SK-N-SH treated with all-trans-retinoic acid at 6 μM for 48 hours (cell line): ENCODE results near the gene FBXO8.

Experiments used
- ATAC-seq: fragments of 200-7000 bp; cut with Tn5 transposase; 3 replicates; pipeline ENCODE4 v1.9.1; 2020; ENCODE audit warnings: mild to moderate bottlenecking, moderate library complexity
- ARNTL ChIP-seq: fragments of 450-650 bp; formaldehyde crosslinking; IDR thresholded peaks from 2 replicates; pipeline ENCODE4 v1.5.0; 2020; ENCODE audit warnings: low read depth, mild to moderate bottlenecking, moderate library complexity, borderline replicate concordance
- BACH2 ChIP-seq: fragments of 250-450 bp; sonication (Bioruptor Pico); IDR thresholded peaks from 2 replicates; pipeline ENCODE4 v1.9.0; 2021; ENCODE audit warnings: mild to moderate bottlenecking, borderline replicate concordance
- CREB5 ChIP-seq: fragments of 250-450 bp; sonication (Bioruptor Pico); IDR thresholded peaks from 2 replicates; pipeline ENCODE4 v1.5.1; 2020; ENCODE audit warnings: low read depth, mild to moderate bottlenecking, moderate library complexity
- CSDC2 ChIP-seq: fragments of 250-450 bp; sonication (Bioruptor Pico); IDR thresholded peaks from 2 replicates; pipeline ENCODE4 v1.5.0; 2020; ENCODE audit warnings: mild to moderate bottlenecking, moderate library complexity
- CSRNP3 ChIP-seq: fragments of 250-450 bp; sonication (Bioruptor Pico); IDR thresholded peaks from 2 replicates; pipeline ENCODE4 v1.5.1; 2021; ENCODE audit warnings: mild to moderate bottlenecking, moderate library complexity
- ESRRG ChIP-seq: fragments of 250-450 bp; sonication (Bioruptor Pico); IDR thresholded peaks from 2 replicates; pipeline ENCODE4 v1.6.1; 2021; ENCODE audit warnings: mild to moderate bottlenecking
- GLIS3 ChIP-seq: fragments of 250-450 bp; sonication (Bioruptor Pico); IDR thresholded peaks from 2 replicates; pipeline ENCODE4 v1.5.0; 2020; ENCODE audit warnings: mild to moderate bottlenecking, moderate library complexity
- ISL1 ChIP-seq: fragments of 250-450 bp; sonication (Bioruptor Pico); IDR thresholded peaks from 2 replicates; pipeline ENCODE4 v2.1.2; 2022; ENCODE audit warnings: mild to moderate bottlenecking, moderate library complexity
- OSR1 ChIP-seq: fragments of 250-450 bp; sonication (Bioruptor Pico); IDR thresholded peaks from 2 replicates; pipeline ENCODE4 v1.8.0; 2022; ENCODE audit warnings: moderate library complexity, mild to moderate bottlenecking, inconsistent platforms
- PATZ1 ChIP-seq: fragments of 250-450 bp; sonication (Bioruptor Pico); IDR thresholded peaks from 2 replicates; pipeline ENCODE4 v1.8.0; 2020; ENCODE audit warnings: mild to moderate bottlenecking, moderate library complexity, borderline replicate concordance
- POU6F1 ChIP-seq: fragments of 250-450 bp; sonication (Bioruptor Pico); IDR thresholded peaks from 2 replicates; pipeline ENCODE4 v1.8.0; 2021; ENCODE audit warnings: low read depth, mild to moderate bottlenecking, moderate library complexity, borderline replicate concordance
- PPARA ChIP-seq: fragments of 250-450 bp; sonication (Bioruptor Pico); IDR thresholded peaks from 2 replicates; pipeline ENCODE4 v1.5.0; 2020; ENCODE audit warnings: mild to moderate bottlenecking, borderline replicate concordance
- RARB ChIP-seq: fragments of 250-450 bp; sonication (Bioruptor Pico); IDR thresholded peaks from 2 replicates; pipeline ENCODE4 v1.8.0; 2021; ENCODE audit warnings: mild to moderate bottlenecking, moderate library complexity
- SNAI2 ChIP-seq: fragments of 250-450 bp; sonication (Bioruptor Pico); IDR thresholded peaks from 2 replicates; pipeline ENCODE4 v1.5.0; 2020; ENCODE audit warnings: mild to moderate bottlenecking, moderate library complexity
- TCF4 ChIP-seq: fragments of 250-450 bp; sonication (Bioruptor Pico); IDR thresholded peaks from 2 replicates; pipeline ENCODE4 v1.8.0; 2021; ENCODE audit warnings: mild to moderate bottlenecking, moderate library complexity, borderline replicate concordance
- TOX ChIP-seq: fragments of 250-450 bp; sonication (Bioruptor Pico); IDR thresholded peaks from 2 replicates; pipeline ENCODE4 v1.8.0; 2021; ENCODE audit warnings: mild to moderate bottlenecking, moderate library complexity, borderline replicate concordance
- TSHZ2 ChIP-seq: fragments of 250-450 bp; sonication (Bioruptor Pico); IDR thresholded peaks from 2 replicates; pipeline ENCODE4 v1.5.0; 2020; ENCODE audit warnings: mild to moderate bottlenecking, moderate library complexity
- ZC3H10 ChIP-seq: fragments of 250-450 bp; sonication (Bioruptor Pico); IDR thresholded peaks from 2 replicates; pipeline ENCODE4 v1.5.1; 2021; ENCODE audit warnings: mild to moderate bottlenecking, moderate library complexity
- ZFP3 ChIP-seq: fragments of 250-450 bp; sonication (Bioruptor Pico); IDR thresholded peaks from 2 replicates; pipeline ENCODE4 v1.5.0; 2020; ENCODE audit warnings: mild to moderate bottlenecking, moderate library complexity
- ZFP30 ChIP-seq: fragments of 450-650 bp; formaldehyde crosslinking; IDR thresholded peaks from 2 replicates; pipeline ENCODE4 v1.5.0; 2022; ENCODE audit warnings: mild to moderate bottlenecking, moderate library complexity
- ZNF565 ChIP-seq: fragments of 450-650 bp; formaldehyde crosslinking; conservative IDR thresholded peaks from 2 replicates; pipeline ENCODE4 v1.5.0; 2020; ENCODE audit warnings: low read depth, mild to moderate bottlenecking, moderate library complexity
- ZNF70 ChIP-seq: fragments of 450-650 bp; formaldehyde crosslinking; IDR thresholded peaks from 2 replicates; pipeline ENCODE4 v1.5.0; 2020; ENCODE audit warnings: mild to moderate bottlenecking, moderate library complexity
- ZNF8 ChIP-seq: fragments of 450-650 bp; formaldehyde crosslinking; IDR thresholded peaks from 2 replicates; pipeline ENCODE4 v1.5.0; 2020; ENCODE audit warnings: mild to moderate bottlenecking, moderate library complexity

FBXO8 gene

GRCh38 chr4:174198396-174198795 is 85.1 kb downstream of the FBXO8 start:
- no peak for ATAC-seq
- TF ChIP-seq ISL1 (CRISPR knock-in tag), result no peak
- TF ChIP-seq OSR1 (CRISPR knock-in tag), result no peak
- TF ChIP-seq ZNF8 (CRISPR knock-in tag), result no peak
- no peak for TF ChIP-seq CSDC2 (CRISPR knock-in tag)
- no peak for TF ChIP-seq PATZ1
- no peak for TF ChIP-seq ZNF565 (CRISPR knock-in tag)
- TF ChIP-seq ARNTL (CRISPR knock-in tag), result no peak
- TF ChIP-seq SNAI2, result no peak
- no peak for TF ChIP-seq PPARA
- no peak for TF ChIP-seq BACH2 (CRISPR knock-in tag)
- TF ChIP-seq RARB (CRISPR knock-in tag), result no peak
- no peak for TF ChIP-seq TOX (CRISPR knock-in tag)
- no peak for TF ChIP-seq TCF4 (CRISPR knock-in tag)
- no peak for TF ChIP-seq ZFP30 (CRISPR knock-in tag)
- TF ChIP-seq ZFP3 (CRISPR knock-in tag), result no peak
- TF ChIP-seq ZNF70, result no peak
- no peak for TF ChIP-seq CREB5 (CRISPR knock-in tag)
- TF ChIP-seq ZC3H10 (CRISPR knock-in tag), result no peak

GRCh38 chr4:174193438-174194374 is 89.8 kb downstream of the FBXO8 start:
- TF ChIP-seq CSDC2 (CRISPR knock-in tag) (0 out of 2 replicates have a peak, but pooled peaks have one; percentile 26), CSRNP3 (CRISPR knock-in tag) (peak; percentile 42; the same call in 1 of the 2 replicates), TOX (CRISPR knock-in tag) (no peak), BACH2 (CRISPR knock-in tag) (no peak), CREB5 (CRISPR knock-in tag) (0 out of 2 replicates have a peak, but pooled peaks have one; percentile 46), ZNF8 (CRISPR knock-in tag) (peak; percentile 37), ZC3H10 (CRISPR knock-in tag) (no peak), POU6F1 (CRISPR knock-in tag) (no peak), PATZ1 (no peak), ZFP30 (CRISPR knock-in tag) (no peak), PPARA (no peak), ESRRG (CRISPR knock-in tag) (peak; percentile 74; the same call in 1 of the 2 replicates), GLIS3 (CRISPR knock-in tag) (peak; percentile 93; the same call in 1 of the 2 replicates), TCF4 (CRISPR knock-in tag) (peak; percentile 97), ZNF565 (CRISPR knock-in tag) (0 out of 2 replicates have a peak, but pooled peaks have one; percentile 65), ZNF70 (no peak), ZFP3 (CRISPR knock-in tag) (no peak), SNAI2 (no peak; the same call in none of the 2 replicates), ISL1 (CRISPR knock-in tag) (peak; percentile 97), ARNTL (CRISPR knock-in tag) (no peak), TSHZ2 (peak; percentile 98), RARB (CRISPR knock-in tag) (no peak), OSR1 (CRISPR knock-in tag) (no peak)
- TF ChIP-seq, all 23 proteins: peak for 10
- ATAC-seq, result peak; percentile 91
